ENCODE data around the gene AK1.

The AK1 gene

GRCh38 chr9:127912296-127912695 lies 34.8 kb upstream of the AK1 start:
- in situ Hi-C loops (cut with MboI; ENCODE audit: low sequenced_read_pairs): loop anchor here (10.0 to 25.0 kb wide), 2 partner anchors 317 to 700 kb away; no protein-coding TSS in a partner anchor

GRCh38 chr9:127910613-127911205 lies 33.2 kb upstream of the AK1 start:
- in situ Hi-C loops (cut with MboI; ENCODE audit: low sequenced_read_pairs): loop anchor here (10.0 to 25.0 kb wide), 2 partner anchors 316 to 698 kb away; no protein-coding TSS in a partner anchor

GRCh38 chr9:127909839-127910273 lies 32.4 kb upstream of the AK1 start:
- in situ Hi-C loops (cut with MboI; ENCODE audit: low sequenced_read_pairs): loop anchor here (10.0 to 25.0 kb wide), 2 partner anchors 315 to 698 kb away; no protein-coding TSS in a partner anchor

DNA sequence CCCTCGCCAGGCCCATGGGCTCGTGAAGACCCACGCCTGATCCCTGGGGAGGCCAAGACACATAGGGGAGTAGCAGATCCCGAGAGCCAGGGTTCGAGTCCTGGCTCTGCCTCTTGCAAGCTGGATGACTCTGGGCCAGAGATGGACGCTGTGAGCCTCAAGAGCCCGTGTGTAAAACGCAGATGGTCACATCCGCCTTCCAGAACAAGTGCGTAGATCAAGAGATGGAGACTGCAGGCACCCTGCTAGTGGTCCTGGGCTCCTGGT lies 31.1 kb upstream of the AK1 start:
- in situ Hi-C loops (cut with MboI; ENCODE audit: low sequenced_read_pairs): loop anchor here (25.0 kb wide), 1 partner anchor 696 kb away; no protein-coding TSS in a partner anchor

- in situ Hi-C loops (cut with MboI; ENCODE audit: low sequenced_read_pairs): loop anchor here (25.0 kb wide), 1 partner anchor 696 kb away; no protein-coding TSS in a partner anchor
These were observed 30.6 kb upstream of the AK1 start for GRCh38 chr9:127907867-127908659.

DNA sequence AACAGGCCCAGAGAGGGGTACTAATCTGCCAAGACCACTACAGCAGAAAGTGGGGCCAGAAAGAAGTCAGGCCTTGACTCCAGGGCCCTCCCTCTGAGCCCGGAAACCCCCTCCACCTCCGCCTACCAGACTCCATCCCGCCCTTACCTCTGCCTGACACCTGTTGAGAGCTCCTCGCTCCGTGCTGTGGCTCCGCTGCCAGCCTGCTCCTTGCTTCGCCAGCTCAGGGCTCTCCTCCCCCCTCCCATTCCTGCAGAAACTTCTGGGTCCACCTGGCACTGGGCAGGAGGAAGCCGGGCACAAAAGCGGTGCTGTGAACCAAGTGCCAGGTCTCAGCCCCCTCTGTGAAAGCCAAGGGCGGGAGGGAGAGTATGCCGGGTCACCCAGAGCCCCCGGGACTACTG lies 28.3 kb upstream of the AK1 start:
- in situ Hi-C loops (cut with MboI; ENCODE audit: low sequenced_read_pairs): loop anchor here (25.0 kb wide), 1 partner anchor 693 kb away; no protein-coding TSS in a partner anchor

- in situ Hi-C loops (cut with MboI; ENCODE audit: low sequenced_read_pairs): loop anchor here (25.0 kb wide), 1 partner anchor 693 kb away; no protein-coding TSS in a partner anchor
These were observed 27.7 kb upstream of the AK1 start for GRCh38 chr9:127905004-127905728.

DNA sequence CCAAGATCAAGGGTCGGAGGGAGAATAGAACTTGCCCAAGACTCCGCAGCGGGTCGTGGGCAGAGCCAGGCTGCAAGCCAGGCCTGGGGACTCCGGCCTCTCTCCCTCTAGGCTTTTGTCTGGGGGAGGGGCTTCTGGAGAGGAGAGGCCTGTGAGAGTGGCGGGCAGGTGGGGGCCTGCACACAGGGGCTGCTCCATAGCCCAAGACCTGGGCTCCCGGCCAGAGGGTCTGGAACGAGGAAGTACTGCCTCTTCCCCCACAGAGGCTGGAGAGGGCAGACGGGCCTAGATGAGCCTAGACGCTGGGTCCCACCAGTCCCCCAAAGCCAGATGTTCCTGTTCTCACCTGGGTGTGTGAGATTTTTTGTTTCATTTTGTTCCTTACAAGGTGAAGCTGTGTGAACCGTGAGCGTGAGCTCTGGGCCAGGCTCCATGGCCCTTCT lies 27.1 kb upstream of the AK1 start:
- in situ Hi-C loops (cut with MboI; ENCODE audit: low sequenced_read_pairs): loop anchor here (25.0 kb wide), 1 partner anchor 692 kb away; no protein-coding TSS in a partner anchor

DNA sequence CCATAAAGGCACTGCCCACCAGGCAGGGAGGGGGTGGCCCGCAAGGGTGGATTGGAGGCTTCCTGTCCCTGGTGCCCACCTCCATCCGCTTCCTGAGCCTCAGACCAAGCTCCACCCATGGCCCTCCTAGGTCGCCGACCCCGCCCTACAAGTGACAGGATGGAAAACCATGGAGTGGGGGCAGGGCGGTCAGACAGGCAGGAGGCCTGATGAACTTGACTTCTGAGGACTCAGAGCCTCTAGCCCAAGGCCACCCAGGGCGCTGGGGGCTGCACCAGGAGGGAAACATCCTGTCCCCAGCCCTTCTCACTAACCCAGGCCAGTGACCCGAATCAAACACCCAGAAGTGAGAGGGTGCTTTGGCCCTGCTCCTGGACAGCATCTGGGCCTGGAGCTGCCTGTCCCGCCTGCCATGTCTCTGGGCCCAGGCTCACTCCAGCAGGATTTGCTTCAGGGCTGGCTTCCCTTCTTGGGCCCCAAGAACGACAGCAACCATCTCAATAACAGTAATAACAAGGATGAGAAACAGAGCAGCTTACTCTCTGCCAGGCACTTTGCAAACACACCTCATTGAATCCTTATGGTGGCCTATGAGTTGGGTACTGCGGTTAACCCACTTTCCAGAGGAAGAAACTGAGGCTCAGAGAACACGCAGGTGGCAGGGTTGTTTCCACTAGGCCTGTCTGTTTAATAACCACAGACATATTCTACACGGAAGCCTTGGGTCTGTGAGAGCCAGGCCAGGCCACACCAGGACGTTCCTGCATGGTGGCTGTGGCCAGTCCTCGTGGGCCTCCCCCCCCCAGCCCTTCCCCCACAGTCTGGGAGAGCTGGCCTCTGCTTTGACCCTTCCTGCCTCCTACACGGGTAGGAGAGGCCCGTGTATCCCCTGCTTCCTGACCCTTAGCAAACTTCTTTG lies 26.3 kb upstream of the AK1 start:
- in situ Hi-C loops (cut with MboI; ENCODE audit: low sequenced_read_pairs): loop anchor here (25.0 kb wide), 1 partner anchor 692 kb away; no protein-coding TSS in a partner anchor

GRCh38 chr9:127899128-127899943 lies 21.9 kb upstream of the AK1 start, which contains the start of gene ST6GALNAC6:
TSS of gene ST6GALNAC6 (minus strand) at chr9:127899603. CDS start at chr9:127897981, 1,622 bp downstream.
- in situ Hi-C loops (cut with MboI; ENCODE audit: low sequenced_read_pairs): no loop called here

DNA sequence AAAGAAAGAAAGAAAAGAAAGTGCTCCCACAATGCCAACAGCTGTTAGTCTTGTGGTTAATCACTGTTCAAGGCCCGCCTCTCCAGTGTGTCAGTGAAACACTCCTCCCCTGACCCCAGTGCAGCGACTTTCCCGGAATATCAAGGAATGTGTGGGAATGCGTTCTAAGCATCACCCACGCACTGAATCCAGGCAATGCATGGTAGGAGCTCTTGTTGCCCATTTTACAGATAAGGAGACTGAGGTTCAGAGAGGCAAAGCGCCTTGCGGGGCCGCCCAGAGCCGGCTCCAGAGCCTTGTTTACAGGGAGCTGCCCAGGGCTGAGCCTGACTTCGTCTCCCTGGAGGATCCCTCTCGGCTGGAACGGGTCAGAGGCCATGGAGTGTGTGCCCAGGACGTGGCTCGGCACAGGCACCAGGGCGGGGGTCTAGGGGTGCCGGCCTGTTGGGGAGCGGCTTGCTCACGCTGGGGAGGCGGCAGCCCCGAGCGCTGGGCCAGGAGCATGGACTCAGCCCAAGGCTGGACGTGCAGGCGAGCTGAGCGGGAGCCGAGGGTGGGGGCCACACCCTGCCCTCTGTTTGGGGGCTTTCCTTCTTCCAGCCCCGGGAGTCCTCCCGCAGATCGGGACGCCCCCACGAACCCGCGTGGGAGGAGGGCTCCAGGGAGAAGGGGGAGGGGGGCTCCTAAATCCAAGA lies 21.1 kb upstream of the AK1 start:
- in situ Hi-C loops (cut with MboI; ENCODE audit: low sequenced_read_pairs): no loop called here

- in situ Hi-C loops (cut with MboI; ENCODE audit: low sequenced_read_pairs): no loop called here
These were observed 19.8 kb upstream of the AK1 start for GRCh38 chr9:127897193-127897692.

DNA sequence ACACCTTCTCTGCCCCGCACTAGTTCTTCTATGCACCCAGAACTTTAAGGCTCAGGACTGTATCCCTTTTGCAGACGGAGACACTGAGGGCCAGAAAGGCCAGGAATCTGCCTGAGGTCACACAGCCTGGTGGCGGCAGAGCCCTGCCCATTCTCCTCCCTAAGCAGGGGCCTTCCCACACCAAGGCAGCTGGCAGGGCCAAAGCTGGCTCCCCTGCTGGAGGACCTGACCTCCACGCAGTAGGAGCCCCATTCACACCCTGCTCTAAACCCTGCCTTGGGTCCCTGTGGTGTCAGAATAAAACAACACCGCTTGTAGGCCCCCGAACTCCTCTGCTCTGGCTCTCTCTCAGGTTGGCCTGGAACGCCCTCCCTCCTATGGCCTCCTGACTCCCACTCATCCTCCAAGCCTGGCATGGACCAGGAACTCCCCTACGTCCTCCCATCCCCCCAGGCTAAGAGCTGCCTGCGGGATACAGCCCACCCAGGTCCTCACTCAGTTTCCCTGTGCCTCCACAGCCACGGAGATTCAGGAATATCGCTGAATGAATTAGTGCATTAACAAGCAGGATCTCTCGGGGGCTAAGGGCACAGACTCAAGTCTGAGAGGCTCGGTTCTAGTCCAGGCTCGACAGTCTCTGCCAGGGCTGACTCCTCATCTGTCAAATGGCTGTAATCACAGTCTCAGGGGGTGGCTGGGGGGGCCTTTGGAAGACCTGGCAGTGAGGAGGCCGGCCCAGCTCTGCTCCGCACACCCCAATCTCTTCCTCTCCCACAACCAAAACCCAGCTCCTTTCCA lies 19.1 kb upstream of the AK1 start:
- in situ Hi-C loops (cut with MboI; ENCODE audit: low sequenced_read_pairs): no loop called here

- in situ Hi-C loops (cut with MboI; ENCODE audit: low sequenced_read_pairs): no loop called here
These were observed 18.3 kb upstream of the AK1 start for GRCh38 chr9:127895811-127896210.

- in situ Hi-C loops (cut with MboI; ENCODE audit: low sequenced_read_pairs): no loop called here
These were observed 15.9 kb upstream of the AK1 start for GRCh38 chr9:127893392-127893791.

DNA sequence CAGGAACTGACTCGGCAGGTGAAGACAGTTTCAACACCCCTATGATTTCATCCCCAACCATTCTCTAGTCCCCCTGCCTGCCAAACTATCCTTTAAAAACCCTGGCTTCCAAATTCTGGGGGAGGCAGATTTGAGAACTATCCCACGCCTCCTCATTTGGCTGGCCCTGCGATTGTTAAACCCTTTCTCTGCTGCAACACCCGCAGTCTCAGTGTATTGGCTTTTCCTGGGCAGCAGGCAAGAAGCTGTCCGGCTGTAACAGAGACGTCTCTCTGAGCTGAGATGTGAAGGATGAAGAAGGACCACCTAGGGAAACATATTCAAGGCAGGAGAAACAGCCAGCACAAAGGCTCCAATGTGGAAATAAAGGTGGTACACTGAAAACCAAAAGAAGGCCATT lies 15.4 kb upstream of the AK1 start:
- in situ Hi-C loops (cut with MboI; ENCODE audit: low sequenced_read_pairs): no loop called here

DNA sequence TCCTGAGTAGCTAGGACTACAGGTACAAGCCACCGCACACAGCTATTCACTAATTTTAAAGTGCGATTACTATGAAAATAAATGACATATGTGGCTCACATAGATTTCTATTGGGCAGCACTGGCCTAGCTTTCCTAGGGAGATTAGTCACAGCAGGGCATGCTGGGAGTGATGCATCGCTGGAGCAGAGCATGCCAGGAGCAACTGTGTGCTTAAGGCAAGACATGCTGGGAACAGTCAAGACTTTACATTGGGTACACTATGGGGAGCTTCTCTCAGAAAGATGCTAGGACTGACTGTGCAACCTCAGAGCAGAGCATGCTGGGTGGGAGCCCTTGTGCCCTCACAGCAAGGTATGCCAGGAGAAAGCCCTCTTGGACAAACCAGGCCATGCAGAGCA lies 12.6 kb upstream of the AK1 start:
- in situ Hi-C loops (cut with MboI; ENCODE audit: low sequenced_read_pairs): no loop called here

DNA sequence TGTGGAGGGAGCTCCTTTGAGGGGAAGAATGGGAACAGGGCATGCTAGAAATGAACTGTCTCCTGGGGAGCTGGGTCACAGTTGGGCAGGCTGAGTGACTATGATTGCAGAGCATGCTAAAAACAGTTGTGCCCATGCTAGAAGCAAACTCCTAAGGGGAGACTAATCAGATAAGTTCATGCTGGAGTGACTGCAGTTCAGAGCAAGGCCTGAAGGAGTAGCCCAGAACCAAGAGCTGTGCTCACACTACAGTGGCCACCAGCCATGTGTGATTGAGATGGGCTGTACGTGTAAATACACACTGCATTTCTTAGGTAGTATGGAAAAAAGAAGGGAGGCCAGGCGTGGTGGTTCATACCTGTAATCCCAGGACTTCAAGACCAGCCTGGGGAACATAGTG lies 10.3 kb upstream of the AK1 start:
- in situ Hi-C loops (cut with MboI; ENCODE audit: low sequenced_read_pairs): no loop called here

Data from HL-60/S4 (cell line).